ENCODE results near the gene HOXA13. TPM values are rescaled to one million over a fixed set of nuclear protein-coding genes. Genes with fewer than 3 reads are reported as not detected.

Gene HOXA13
- total RNA-seq, 1 donor: 1.3 TPM

- peak overlapping the region; percentile 77 for H3K4me3 ChIP-seq (ENCODE audit: low read depth, low read length)
- TF ChIP-seq, protein P1, sequence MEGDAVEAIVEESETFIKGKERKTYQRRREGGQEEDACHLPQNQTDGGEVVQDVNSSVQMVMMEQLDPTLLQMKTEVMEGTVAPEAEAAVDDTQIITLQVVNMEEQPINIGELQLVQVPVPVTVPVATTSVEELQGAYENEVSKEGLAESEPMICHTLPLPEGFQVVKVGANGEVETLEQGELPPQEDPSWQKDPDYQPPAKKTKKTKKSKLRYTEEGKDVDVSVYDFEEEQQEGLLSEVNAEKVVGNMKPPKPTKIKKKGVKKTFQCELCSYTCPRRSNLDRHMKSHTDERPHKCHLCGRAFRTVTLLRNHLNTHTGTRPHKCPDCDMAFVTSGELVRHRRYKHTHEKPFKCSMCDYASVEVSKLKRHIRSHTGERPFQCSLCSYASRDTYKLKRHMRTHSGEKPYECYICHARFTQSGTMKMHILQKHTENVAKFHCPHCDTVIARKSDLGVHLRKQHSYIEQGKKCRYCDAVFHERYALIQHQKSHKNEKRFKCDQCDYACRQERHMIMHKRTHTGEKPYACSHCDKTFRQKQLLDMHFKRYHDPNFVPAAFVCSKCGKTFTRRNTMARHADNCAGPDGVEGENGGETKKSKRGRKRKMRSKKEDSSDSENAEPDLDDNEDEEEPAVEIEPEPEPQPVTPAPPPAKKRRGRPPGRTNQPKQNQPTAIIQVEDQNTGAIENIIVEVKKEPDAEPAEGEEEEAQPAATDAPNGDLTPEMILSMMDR (IDR thresholded peaks at IDR 0.05; ENCODE audit: insufficient read depth, low read depth, low read length): no peak
- DNase-seq (ENCODE audit: low read depth): peak; percentile 49
Measured at GRCh38 chr7:27146491-27147198, 53.2 kb downstream of the HOXA13 start.

DNA sequence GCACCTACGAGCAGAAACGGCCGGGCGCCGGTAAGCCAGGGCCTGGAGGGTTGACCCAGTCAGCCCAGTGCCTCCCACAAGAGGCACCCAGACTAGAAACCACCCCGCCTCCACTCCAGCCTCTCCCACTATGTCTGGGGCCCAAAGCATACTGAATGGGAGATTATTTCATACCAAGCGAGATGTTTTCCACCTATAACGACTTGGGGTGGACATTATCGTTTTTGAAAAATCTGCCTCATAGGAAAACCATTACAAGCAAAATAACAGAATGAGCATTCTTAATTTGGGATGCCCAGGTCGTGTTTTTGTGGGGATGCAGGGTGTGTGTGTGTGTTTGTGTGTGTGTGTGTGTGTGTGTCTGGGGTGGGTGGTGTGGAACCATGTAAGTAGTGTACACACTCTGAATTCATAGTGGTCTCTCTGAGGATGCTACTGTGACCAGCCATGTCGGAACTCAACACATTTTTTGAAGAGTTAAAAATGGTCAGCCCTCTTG is 53.9 kb downstream of the HOXA13 start:
- TF ChIP-seq, protein P1 (IDR thresholded peaks at IDR 0.05; ENCODE audit: insufficient read depth, low read depth, low read length): no peak
- DNase-seq (ENCODE audit: low read depth): peak; percentile 41
- peak overlapping the region; percentile 32 for H3K4me3 ChIP-seq (ENCODE audit: low read depth, low read length)

DNA sequence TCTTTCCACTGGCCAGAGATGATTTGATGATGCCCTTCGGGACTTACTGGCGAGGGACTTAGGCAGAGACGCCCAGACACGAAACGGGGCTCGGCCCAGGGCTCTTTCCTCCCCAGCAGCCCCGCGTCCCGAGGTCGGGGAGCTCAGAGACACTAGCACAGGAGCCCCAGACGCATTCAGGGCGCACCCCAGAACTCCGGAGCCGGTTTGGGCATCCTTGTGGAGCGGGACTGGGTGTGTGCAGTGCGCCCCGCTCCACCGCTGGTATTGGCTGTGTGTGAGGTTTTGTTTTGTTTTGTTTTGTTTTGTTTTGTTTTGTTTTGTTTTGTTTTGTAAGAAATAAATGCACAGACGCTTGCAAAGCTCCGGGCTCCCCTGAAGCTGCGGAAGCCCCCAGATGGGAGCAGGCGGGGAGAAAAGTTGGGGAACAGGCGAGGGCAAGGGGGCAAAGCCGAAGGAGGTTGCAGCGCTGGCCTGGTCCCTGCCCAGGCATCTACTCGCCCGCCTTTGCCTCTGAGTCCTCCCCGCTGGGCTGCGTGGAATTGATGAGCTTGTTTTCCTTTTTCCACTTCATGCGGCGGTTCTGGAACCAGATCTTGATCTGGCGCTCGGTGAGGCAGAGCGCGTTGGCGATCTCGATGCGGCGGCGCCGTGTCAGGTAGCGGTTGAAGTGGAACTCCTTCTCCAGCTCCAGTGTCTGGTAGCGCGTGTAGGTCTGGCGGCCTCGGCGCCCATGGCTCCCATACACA is 54.6 kb downstream of the HOXA13 start:
- H3K4me3 ChIP-seq (ENCODE audit: low read depth, low read length): peak overlapping the region; percentile 32

DNA sequence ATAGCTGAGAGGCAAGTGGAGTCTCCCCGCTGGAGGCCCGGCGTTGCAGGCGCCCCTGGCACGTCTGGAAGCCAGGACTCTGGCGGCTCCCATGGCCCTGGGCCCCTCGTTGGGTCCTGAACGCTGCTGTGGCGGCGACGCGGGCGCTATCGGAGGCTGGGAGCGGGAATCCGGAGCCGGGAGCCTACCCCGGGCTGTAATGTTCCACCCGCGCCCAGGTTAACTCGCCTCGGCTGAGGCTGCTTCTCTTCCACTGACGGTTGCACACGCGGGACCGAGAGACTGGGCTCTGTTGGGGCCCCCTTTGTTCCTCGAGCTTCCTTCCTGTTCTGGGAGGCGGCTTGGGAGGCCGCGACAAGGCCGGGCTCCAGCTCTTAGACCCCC is 55.1 kb downstream of the HOXA13 start:
- TF ChIP-seq, protein P1 (IDR thresholded peaks at IDR 0.05; ENCODE audit: insufficient read depth, low read depth, low read length): no peak
- H3K4me3 ChIP-seq (ENCODE audit: low read depth, low read length): peak overlapping the region; percentile 29
- DNase-seq (ENCODE audit: low read depth): no peak

More for the DNA sequence above, 54.6 kb downstream of the HOXA13 start:
- TF ChIP-seq, protein P1 (IDR thresholded peaks at IDR 0.05; ENCODE audit: insufficient read depth, low read depth, low read length): no peak
- DNase-seq (ENCODE audit: low read depth): no peak

Small RNAs within 50 kb of the gene (small RNA-seq; reads per million reads assigned to genes)
- not detected for gene AC004080.5
- not detected for gene RF02140
- gene RF02141: not detected

Other genes starting within 250 kb of the HOXA13 start
- 0.32 and 0.43 TPM in 2 replicates for gene HOXA1, start 104.1 kb downstream of the HOXA13 start, total RNA-seq
- 0.64 and 0.86 TPM in 2 replicates for gene HOXA2, start 97.4 kb downstream of the HOXA13 start, total RNA-seq
- gene HOXA4, start 69.3 kb downstream of the HOXA13 start, total RNA-seq: 0.97 and 1.3 TPM in 2 replicates
- gene HOXA5, start 56.4 kb downstream of the HOXA13 start, total RNA-seq: 7.4 and 10.8 TPM in 2 replicates
- 10.6 and 11.2 TPM in 2 replicates for gene HOXA6, start 52.3 kb downstream of the HOXA13 start, total RNA-seq
- 9.3 and 11.7 TPM in 2 replicates for gene HOXA3, start 47.5 kb downstream of the HOXA13 start, total RNA-seq
- gene HOXA7, start 43.4 kb downstream of the HOXA13 start, total RNA-seq: 2.2 and 2.3 TPM in 2 replicates
- 17.1 and 20.3 TPM in 2 replicates for gene HOXA9, start 34.6 kb downstream of the HOXA13 start, total RNA-seq
- 39.0 and 47.1 TPM in 2 replicates for gene HOXA10, start 25.8 kb downstream of the HOXA13 start, total RNA-seq
- 41.9 and 47.1 TPM in 2 replicates for gene HOXA11, start 14.9 kb downstream of the HOXA13 start, total RNA-seq
- not detected in 2 replicates for gene EVX1, start 42.7 kb upstream of the HOXA13 start, total RNA-seq